Activated B cell treated with CpG ODN at 0.5 μM for 24 hours (primary cell): ENCODE data around the gene SCFD2. TPM values are rescaled to one million over a fixed set of nuclear protein-coding genes. Genes with fewer than 3 reads are reported as not detected.
"Not testable (repeated sequence)": the region's sequence is repeated elsewhere in the genome, so short reads cannot be mapped to it uniquely, and the experiment has no call there.

Source experiments
- ATAC-seq: fragments of 200-7000 bp; cut with Tn5 transposase; one replicate; pipeline ENCODE4 v1.10.0; 2021; ENCODE audit warnings: low read depth, mild to moderate bottlenecking, moderate library complexity
- CTCF ChIA-PET: fragments of 350-600 bp; sonication (Branson Sonifier 250); formaldehyde crosslinking; loops from one replicate; lab custom pipeline; 2021; ENCODE audit warnings: antibody characterized with exemption; lab: Charles Lee
- POLR2A ChIA-PET: fragments of 350-600 bp; sonication (Branson Sonifier 250); formaldehyde crosslinking; loops from one replicate; lab custom pipeline; 2021; ENCODE audit warnings: antibody characterized with exemption; lab: Charles Lee
- DNase-seq: peaks from one replicate; pipeline ENCODE4 v3.0.0; 2022
- H3K27ac Mint-ChIP-seq: one replicate; pipeline ENCODE4 v1.8.0; 2020; ENCODE audit warnings: mixed read lengths
- H3K27me3 Mint-ChIP-seq: one replicate; pipeline ENCODE4 v1.8.0; 2021; ENCODE audit warnings: mixed read lengths
- H3K36me3 Mint-ChIP-seq: one replicate; pipeline ENCODE4 v1.8.0; 2021; ENCODE audit warnings: low read depth, mixed read lengths
- H3K4me1 Mint-ChIP-seq: one replicate; pipeline ENCODE4 v1.8.0; 2021; ENCODE audit warnings: mixed read lengths
- H3K4me3 Mint-ChIP-seq: one replicate; pipeline ENCODE4 v1.8.0; 2020; ENCODE audit warnings: mild to moderate bottlenecking, mixed read lengths
- H3K9me3 Mint-ChIP-seq: one replicate; pipeline ENCODE4 v1.8.0; 2020; ENCODE audit warnings: mixed read lengths
- intact Hi-C: fragments of 100-400 bp; cut with micrococcal nuclease; formaldehyde crosslinking; loops from one replicate; pipeline ENCODE4 v1.15.1; 2024
- total RNA-seq: library from RNA; stranded (reverse); gene quantifications from 2 replicates; pipeline ENCODE4 v1.2.3, GENCODE V29; 2022
- TF ChIP-seq, protein P1 (sequence below): fragments of 200-600 bp; IDR thresholded peaks from one replicate; pipeline ENCODE4 v1.8.0; 2022; ENCODE audit warnings: antibody characterized with exemption, mild to moderate bottlenecking

SCFD2 gene
- total RNA-seq, 1 donor from 2014 or later, result 46.6 TPM

DNA sequence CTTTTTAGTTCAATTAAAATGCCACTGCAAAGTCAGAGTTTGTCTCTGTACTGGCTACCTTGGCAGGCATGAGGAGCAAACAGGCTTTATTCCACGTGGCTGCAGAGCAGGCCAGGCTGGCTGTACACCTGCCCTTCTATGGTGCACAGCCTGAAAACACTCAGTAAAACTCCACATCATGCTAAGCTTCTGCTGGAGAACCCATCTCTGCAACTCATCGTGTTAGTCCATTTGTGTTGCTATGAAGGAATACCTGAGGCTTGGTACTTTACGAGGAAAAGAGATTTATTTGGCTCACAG, 214.4 kb downstream of the SCFD2 start:
- ATAC-seq, result no peak
- no peak for DNase-seq
- POLR2A ChIA-PET, result no interaction called here
- Mint-ChIP-seq H3K4me1 (peaks cover 3% of the 10 kb centered on the region), H3K27ac (no peak overlapping the region), H3K27me3 (no peaks in the 10 kb centered on the region), H3K4me3 (no peak overlapping the region), H3K36me3 (peaks cover 28% of the 10 kb centered on the region), H3K9me3 (peaks cover 14% of the 10 kb centered on the region)
- CTCF ChIA-PET, result no interaction called here
- intact Hi-C loops, result no loop called here
- TF ChIP-seq, protein P1, sequence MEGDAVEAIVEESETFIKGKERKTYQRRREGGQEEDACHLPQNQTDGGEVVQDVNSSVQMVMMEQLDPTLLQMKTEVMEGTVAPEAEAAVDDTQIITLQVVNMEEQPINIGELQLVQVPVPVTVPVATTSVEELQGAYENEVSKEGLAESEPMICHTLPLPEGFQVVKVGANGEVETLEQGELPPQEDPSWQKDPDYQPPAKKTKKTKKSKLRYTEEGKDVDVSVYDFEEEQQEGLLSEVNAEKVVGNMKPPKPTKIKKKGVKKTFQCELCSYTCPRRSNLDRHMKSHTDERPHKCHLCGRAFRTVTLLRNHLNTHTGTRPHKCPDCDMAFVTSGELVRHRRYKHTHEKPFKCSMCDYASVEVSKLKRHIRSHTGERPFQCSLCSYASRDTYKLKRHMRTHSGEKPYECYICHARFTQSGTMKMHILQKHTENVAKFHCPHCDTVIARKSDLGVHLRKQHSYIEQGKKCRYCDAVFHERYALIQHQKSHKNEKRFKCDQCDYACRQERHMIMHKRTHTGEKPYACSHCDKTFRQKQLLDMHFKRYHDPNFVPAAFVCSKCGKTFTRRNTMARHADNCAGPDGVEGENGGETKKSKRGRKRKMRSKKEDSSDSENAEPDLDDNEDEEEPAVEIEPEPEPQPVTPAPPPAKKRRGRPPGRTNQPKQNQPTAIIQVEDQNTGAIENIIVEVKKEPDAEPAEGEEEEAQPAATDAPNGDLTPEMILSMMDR, result no peak

DNA sequence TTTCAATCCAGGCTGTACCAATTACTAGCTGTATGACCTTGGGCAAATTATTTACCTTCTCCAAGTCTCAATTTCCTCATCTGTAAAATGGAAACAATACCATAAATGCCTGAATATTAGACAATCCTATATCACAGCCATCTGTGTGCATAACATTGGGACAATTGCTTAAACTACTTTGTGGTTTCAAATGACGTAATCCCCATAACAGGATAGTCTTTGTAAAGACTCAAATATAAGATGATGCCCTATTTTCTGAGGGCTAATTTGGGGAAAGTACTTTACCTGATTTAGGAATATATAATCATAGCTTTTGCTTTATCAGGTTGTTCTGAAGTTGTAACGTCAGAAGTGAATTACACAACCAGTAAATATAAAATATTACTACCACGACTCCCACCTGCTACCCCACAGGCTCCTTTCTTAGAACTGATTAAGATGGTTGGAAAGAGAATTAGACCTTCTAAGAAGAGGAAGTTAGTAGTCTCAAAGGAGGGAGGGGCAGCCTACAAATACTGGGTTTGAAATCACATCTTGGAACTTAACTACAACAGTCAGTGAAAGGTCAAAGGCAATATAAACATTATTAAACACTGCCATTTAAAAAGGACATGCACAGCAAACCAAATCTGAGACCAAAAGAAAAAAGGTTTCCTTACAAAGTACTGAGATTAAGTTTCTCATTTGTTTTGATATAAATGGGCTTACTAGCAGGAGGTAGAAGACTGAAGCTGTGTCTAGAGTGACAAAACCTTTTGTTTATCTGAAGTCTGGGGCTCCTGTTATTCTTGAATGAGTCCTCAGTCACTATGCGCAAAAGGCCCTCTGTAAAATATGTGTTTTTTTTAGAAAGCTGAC, 215.0 kb downstream of the SCFD2 start:
- Mint-ChIP-seq H3K9me3 (peaks cover 14% of the 10 kb centered on the region), H3K4me3 (no peak overlapping the region), H3K27me3 (no peaks in the 10 kb centered on the region), H3K4me1 (peaks cover 3% of the 10 kb centered on the region), H3K27ac (no peak overlapping the region), H3K36me3 (peaks cover 28% of the 10 kb centered on the region)
- DNase-seq (no peak), ATAC-seq (no peak)
- TF ChIP-seq, protein P1, result no peak
- ChIA-PET POLR2A (no interaction called here), CTCF (interaction anchor here (0.6 kb wide), 1 partner anchor 957 kb away, joined by 4 read pairs; no protein-coding TSS in a partner anchor)
- intact Hi-C loops, result no loop called here

GRCh38 chr4:53147711-53148110, 218.2 kb downstream of the SCFD2 start:
- POLR2A ChIA-PET, result no interaction called here

DNA sequence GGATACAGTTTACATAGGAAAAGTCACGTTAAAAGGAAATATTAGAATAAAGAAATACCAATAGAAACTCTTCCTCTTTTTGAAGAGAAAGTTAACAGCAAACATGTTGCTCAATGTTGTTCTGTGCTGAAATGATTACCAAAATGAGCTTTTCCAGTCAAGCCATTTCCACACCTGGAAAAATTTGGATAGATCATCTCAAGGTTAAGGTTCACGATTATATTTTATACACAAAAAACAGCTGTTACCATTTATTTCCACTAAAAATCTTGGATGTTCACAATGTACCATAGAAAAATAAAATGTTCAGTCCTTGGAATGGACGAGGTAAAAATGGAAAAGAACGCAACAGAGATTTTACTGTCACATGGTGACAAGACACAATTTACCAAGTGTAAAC, 218.7 kb downstream of the SCFD2 start:
- intact Hi-C loops, result no loop called here
- H3K27me3 Mint-ChIP-seq, result no peaks in the 10 kb centered on the region
- H3K27ac Mint-ChIP-seq, result no peak overlapping the region
- ATAC-seq (no peak), DNase-seq (no peak)
- no peaks in the 10 kb centered on the region for H3K9me3 Mint-ChIP-seq
- ChIA-PET POLR2A (no interaction called here), CTCF (no interaction called here)
- no peak overlapping the region for H3K4me3 Mint-ChIP-seq
- H3K4me1 Mint-ChIP-seq, result peaks cover 3% of the 10 kb centered on the region
- TF ChIP-seq, protein P1, result no peak
- H3K36me3 Mint-ChIP-seq, result peaks cover 21% of the 10 kb centered on the region

More at GRCh38 chr4:53147711-53148110, 218.2 kb downstream of the SCFD2 start:
- H3K9me3 Mint-ChIP-seq, result no peaks in the 10 kb centered on the region
- TF ChIP-seq, protein P1, result no peak
- no peak overlapping the region for H3K4me3 Mint-ChIP-seq
- CTCF ChIA-PET, result no interaction called here
- intact Hi-C loops, result no loop called here
- no peak for ATAC-seq
- H3K27ac Mint-ChIP-seq, result no peak overlapping the region
- H3K27me3 Mint-ChIP-seq, result no peaks in the 10 kb centered on the region
- peaks cover 20% of the 10 kb centered on the region for H3K36me3 Mint-ChIP-seq
- peaks cover 3% of the 10 kb centered on the region for H3K4me1 Mint-ChIP-seq
- no peak for DNase-seq

DNA sequence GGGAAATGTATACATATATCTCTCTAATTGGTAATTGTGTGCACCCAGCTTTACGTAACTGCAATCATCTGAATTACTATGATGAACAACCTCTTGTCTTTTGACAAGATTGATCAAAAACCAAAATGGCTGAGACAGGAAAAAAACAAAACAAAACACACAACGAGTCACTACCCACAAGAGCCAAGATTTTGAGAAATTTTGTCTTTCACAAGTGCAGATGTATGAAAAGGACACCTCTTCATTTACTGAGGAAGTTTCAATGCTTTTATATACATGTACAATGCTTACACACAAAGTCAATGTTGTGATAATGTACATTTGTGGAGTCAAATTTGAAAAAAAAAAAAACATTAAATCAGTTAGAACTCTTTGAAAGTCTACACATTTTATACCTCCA, 224.6 kb downstream of the SCFD2 start:
- intact Hi-C loops, result no loop called here
- Mint-ChIP-seq H3K4me1 (no peaks in the 10 kb centered on the region), H3K9me3 (no peaks in the 10 kb centered on the region), H3K27ac (no peak overlapping the region), H3K36me3 (peaks cover 32% of the 10 kb centered on the region), H3K27me3 (no peaks in the 10 kb centered on the region), H3K4me3 (no peak overlapping the region)
- DNase-seq (no peak), ATAC-seq (no peak)
- TF ChIP-seq, protein P1, result no peak
- POLR2A ChIA-PET, result no interaction called here
- CTCF ChIA-PET, result no interaction called here

- ATAC-seq, H3K27me3 Mint-ChIP-seq, intact Hi-C loops, H3K4me3 Mint-ChIP-seq, POLR2A ChIA-PET, H3K9me3 Mint-ChIP-seq, H3K4me1 Mint-ChIP-seq, H3K27ac Mint-ChIP-seq, DNase-seq, CTCF ChIA-PET: not testable (repeated sequence)
- H3K36me3 Mint-ChIP-seq, result peaks cover 23% of the 10 kb centered on the region
These were observed 226.6 kb downstream of the SCFD2 start for GRCh38 chr4:53139256-53139655.
